ENCODE data around the gene NUAK2.

- no peak for TF ChIP-seq REST (tag by site-specific recombination; IDR thresholded peaks at IDR 0.05)
- no peak for TF ChIP-seq ZNF629 (tag by site-specific recombination; IDR thresholded peaks at IDR 0.05)
- peak; percentile 94 for TF ChIP-seq CTCF (tag by site-specific recombination; IDR thresholded peaks at IDR 0.05)
- no peak for TF ChIP-seq PRDM10 (tag by site-specific recombination; IDR thresholded peaks at IDR 0.05)
- no peak for TF ChIP-seq ZNF423 (tag by site-specific recombination; IDR thresholded peaks at IDR 0.05)
- TF ChIP-seq ZNF19 (tag by site-specific recombination; IDR thresholded peaks at IDR 0.05; ENCODE audit: low read depth), result no peak
These were observed 65.4 kb downstream of the NUAK2 start for GRCh38 chr1:205255941-205256780.
